IPS DF 6.9 (cell line): ENCODE data around the gene KAT5.
"Not testable (repeated sequence)": the region's sequence is repeated elsewhere in the genome, so short reads cannot be mapped to it uniquely, and the experiment has no call there.

ENCODE experiments used
- DNase-seq: peaks from one replicate; pipeline ENCODE4 v3.0.0-alpha.2; 2013; ENCODE audit warnings: low read depth, low spot score
- H3K27ac ChIP-seq: one replicate; pipeline ENCODE4 v1.5.1; 2013; ENCODE audit warnings: low read length, control low read depth
- H3K27me3 ChIP-seq: 2 replicates; pipeline ENCODE4 v1.6.1; 2013; ENCODE audit warnings: mild to moderate bottlenecking, low read length; ENCODE audit not compliant: control insufficient read depth, insufficient read depth
- H3K36me3 ChIP-seq: 2 replicates; pipeline ENCODE4 v1.6.1; 2013; ENCODE audit warnings: low read length; ENCODE audit not compliant: control insufficient read depth, insufficient read depth
- H3K4me1 ChIP-seq: 2 replicates; pipeline ENCODE4 v1.6.1; 2013; ENCODE audit warnings: low read length; ENCODE audit not compliant: control insufficient read depth, insufficient read depth
- H3K4me3 ChIP-seq: 2 replicates; pipeline ENCODE4 v1.5.1; 2013; ENCODE audit warnings: mild to moderate bottlenecking, low read length
- H3K9me3 ChIP-seq: 2 replicates; pipeline ENCODE4 v1.6.1; 2013; ENCODE audit warnings: low read length, inconsistent platforms; ENCODE audit not compliant: control insufficient read depth, insufficient read depth
- WGBS: extraction: QIAGEN DNeasy Blood & Tissue Kit; methylation state at CpG from one replicate; pipeline ENCODE4 v1.1.7; 2013; ENCODE audit warnings: mixed read lengths, missing lambda C conversion rate; ENCODE audit not compliant: insufficient read length, insufficient coverage; 5-methylcytosine and 5-hydroxymethylcytosine counted together

The KAT5 gene

DNA sequence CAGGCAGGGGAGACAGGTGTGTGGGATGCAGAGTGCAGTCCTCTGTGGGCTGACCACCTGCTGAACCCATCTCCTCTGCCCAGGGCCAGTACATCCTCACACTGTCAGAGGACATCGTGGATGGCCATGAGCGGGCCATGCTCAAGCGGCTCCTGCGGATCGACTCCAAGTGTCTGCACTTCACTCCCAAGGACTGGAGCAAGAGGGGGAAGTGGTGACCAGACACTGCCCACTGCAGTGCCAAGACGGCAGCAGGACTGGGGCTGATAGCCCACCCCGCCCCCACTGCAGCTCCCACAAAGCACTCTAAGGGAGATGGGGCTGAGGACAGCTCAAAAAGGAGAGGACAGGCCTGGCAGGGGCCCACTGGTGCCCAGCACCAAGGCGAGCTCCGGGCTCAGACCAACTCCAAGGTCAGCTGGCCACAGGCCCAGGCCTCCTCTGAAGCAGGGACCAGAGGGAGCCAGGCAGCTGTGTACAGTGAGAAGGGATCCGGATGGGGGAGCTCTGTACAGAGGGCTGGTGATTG lies 7.0 kb downstream of the KAT5 start:
- no CpG with 5 or more reads among the region's 10 CpGs for WGBS
- Histone ChIP-seq H3K4me3 (no peak overlapping the region; the same call in 1 of the 2 replicates), H3K36me3 (peaks cover 39% of the 10 kb centered on the region), H3K4me1 (0 out of 2 replicates have a peak, but pooled peaks cover 4% of the 10 kb centered on the region), H3K9me3 (no peaks in the 10 kb centered on the region), H3K27ac (no peak overlapping the region), H3K27me3 (no peaks in the 10 kb centered on the region)
- DNase-seq, result no peak

GRCh38 chr11:65719871-65720210 lies 7.8 kb downstream of the KAT5 start:
- H3K9me3 ChIP-seq, result no peaks in the 10 kb centered on the region
- no peaks in the 10 kb centered on the region for H3K27me3 ChIP-seq
- H3K36me3 ChIP-seq, result peaks cover 33% of the 10 kb centered on the region
- no CpG with 5 or more reads among the region's 17 CpGs for WGBS
- DNase-seq, result no peak
- H3K4me1 ChIP-seq, result 0 out of 2 replicates have a peak, but pooled peaks cover 4% of the 10 kb centered on the region
- peak overlapping the region; percentile 97; the same call in 1 of the 2 replicates for H3K4me3 ChIP-seq
- no peak overlapping the region for H3K27ac ChIP-seq

DNA sequence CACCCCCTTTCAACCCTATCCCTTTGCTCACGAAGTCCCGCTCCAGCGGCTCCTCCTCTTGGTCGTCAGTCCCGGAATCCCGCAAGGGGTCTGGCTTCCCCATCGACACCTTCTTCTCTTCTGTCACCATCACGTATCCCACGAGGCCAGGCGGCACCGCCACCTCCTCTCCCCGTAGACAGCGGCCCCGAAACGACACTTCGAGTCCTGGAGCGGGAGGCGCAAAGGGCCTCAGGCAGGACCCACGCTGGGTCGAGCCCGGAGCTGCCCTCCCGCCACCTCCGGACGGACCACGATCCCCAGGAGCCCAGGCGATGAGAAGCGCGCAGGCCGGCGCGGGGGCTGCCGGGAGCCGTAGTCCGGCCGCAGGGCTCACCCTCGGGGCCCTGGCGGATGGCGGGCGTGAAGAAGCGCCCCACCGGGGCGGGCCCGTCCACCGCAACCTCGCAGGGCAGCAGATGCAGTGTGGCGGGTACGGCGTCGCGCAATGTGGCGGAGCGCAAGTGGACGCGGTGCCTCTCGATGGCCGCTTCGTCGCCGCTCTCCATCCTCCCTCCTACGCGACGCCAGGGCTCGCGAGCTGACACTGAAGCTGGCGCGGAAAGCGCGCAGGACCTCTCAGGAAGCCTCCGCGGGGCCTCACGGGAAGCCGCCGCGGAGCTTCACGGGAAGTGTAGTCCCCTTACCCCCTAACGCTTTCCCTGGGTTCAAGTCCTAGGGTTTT lies 8.3 kb downstream of the KAT5 start, which contains the start of gene RNASEH2C:
TSS of gene RNASEH2C (minus strand) at position 588 of the 724 bp plus-strand sequence. CDS start at position 548, 40 bp downstream.
- Histone ChIP-seq H3K36me3 (peaks cover 29% of the 10 kb centered on the region), H3K27ac (no peak within 1 kb of the TSS), H3K27me3 (no peaks in the 10 kb centered on the region), H3K4me3 (peak within 1 kb of the TSS; percentile 97), H3K4me1 (0 out of 2 replicates have a peak, but pooled peaks cover 4% of the 10 kb centered on the region), H3K9me3 (no peaks in the 10 kb centered on the region)
- DNase-seq, result peak; percentile 67
- no CpG with 5 or more reads among the region's 76 CpGs for WGBS

DNA sequence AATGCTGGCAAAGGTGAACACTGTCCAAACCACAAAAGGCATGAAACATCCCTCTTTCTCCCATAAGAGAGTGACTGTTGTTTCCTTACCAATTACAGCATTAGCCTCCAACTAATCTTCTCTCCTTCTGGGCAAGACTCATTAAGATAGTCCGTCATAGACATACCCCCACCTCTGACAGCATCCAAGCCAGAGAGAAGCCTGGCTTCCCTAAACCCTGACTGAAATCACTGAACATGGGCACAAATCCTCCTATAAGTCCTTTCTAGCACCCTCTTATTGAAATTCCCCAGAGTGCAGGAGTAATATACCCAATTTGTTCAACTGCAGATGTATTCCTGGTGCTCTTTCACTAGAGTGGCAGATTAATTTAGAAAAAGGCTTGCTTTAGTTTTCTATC lies 10.2 kb downstream of the KAT5 start:
- Histone ChIP-seq H3K27ac (no peak overlapping the region), H3K9me3 (no peaks in the 10 kb centered on the region), H3K36me3 (peaks cover 18% of the 10 kb centered on the region), H3K27me3 (no peaks in the 10 kb centered on the region), H3K4me1 (peaks cover 6% of the 10 kb centered on the region), H3K4me3 (no peak overlapping the region)
- no peak for DNase-seq
- no CpG with 5 or more reads among the region's 1 CpG for WGBS

DNA sequence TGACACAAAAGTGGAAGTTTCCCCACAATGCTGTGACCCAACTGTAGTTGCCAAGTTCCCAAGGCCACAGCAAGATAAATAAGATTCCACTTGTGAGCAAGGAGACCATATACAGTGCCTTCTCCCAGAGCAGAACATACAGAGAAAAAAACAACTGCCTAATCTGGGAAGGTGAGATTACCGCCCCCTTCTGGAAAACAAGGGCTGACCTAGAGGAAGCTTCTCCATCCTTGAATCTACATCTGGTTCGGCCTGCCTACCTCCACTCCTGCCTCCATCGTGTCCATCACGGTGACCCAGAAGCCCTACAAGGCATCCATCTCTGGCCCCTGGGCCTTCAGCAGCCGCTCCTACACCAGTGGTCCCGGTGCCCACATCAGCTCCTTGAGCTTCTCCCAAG lies 14.6 kb downstream of the KAT5 start:
- 0 out of 2 replicates have a peak, but pooled peaks cover 3% of the 10 kb centered on the region for H3K36me3 ChIP-seq
- no CpG with 5 or more reads among the region's 6 CpGs for WGBS
- H3K27ac ChIP-seq, result no peak overlapping the region
- H3K9me3 ChIP-seq, result no peaks in the 10 kb centered on the region
- peaks cover 1% of the 10 kb centered on the region for H3K4me1 ChIP-seq
- H3K4me3 ChIP-seq, result no peak overlapping the region
- H3K27me3 ChIP-seq, result no peaks in the 10 kb centered on the region
- DNase-seq, result no peak

- WGBS, result no CpG with 5 or more reads among the region's 15 CpGs
- no peak for DNase-seq
- H3K27ac ChIP-seq, result no peak overlapping the region
- no peaks in the 10 kb centered on the region for H3K27me3 ChIP-seq
- H3K9me3 ChIP-seq, result no peaks in the 10 kb centered on the region
- 0 out of 2 replicates have a peak, but pooled peaks cover 3% of the 10 kb centered on the region for H3K36me3 ChIP-seq
- no peak overlapping the region for H3K4me3 ChIP-seq
- peaks cover 1% of the 10 kb centered on the region for H3K4me1 ChIP-seq
Observed at GRCh38 chr11:65727865-65728264, 15.8 kb downstream of the KAT5 start.

GRCh38 chr11:65730461-65730860 lies 18.4 kb downstream of the KAT5 start:
- no CpG with 5 or more reads among the region's 5 CpGs for WGBS
- Histone ChIP-seq H3K4me3 (no peak overlapping the region), H3K27me3 (no peaks in the 10 kb centered on the region), H3K9me3 (no peaks in the 10 kb centered on the region), H3K4me1 (peaks cover 1% of the 10 kb centered on the region), H3K36me3 (0 out of 2 replicates have a peak, but pooled peaks cover 3% of the 10 kb centered on the region), H3K27ac (no peak overlapping the region)
- no peak for DNase-seq

- not testable (repeated sequence) for H3K27ac ChIP-seq, DNase-seq, H3K9me3 ChIP-seq, H3K36me3 ChIP-seq, H3K4me3 ChIP-seq, H3K4me1 ChIP-seq, H3K27me3 ChIP-seq
- WGBS, result no CpG with 5 or more reads among the region's 4 CpGs
Observed at GRCh38 chr11:65735111-65735510, 23.1 kb downstream of the KAT5 start.

DNA sequence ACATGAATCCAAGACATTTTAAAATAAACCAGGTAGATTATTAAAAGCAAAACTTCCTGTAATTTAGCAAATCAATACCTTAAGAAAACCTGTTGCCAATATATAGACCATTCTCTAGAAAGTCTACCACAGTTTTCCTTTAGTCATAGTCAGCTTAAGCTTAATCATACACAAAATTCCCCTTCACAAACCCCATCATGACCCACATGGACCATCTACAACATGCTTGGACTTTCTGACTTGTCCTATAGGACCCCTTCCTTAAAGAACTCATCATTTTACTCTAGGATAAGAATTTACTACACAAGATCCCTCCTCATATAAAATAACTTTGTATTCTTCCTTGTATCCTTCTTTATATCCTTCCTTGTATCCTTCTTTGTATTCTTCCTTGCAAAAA lies 24.8 kb downstream of the KAT5 start:
- Histone ChIP-seq H3K9me3 (peaks cover 4% of the 10 kb centered on the region), H3K4me1 (no peaks in the 10 kb centered on the region)

DNA sequence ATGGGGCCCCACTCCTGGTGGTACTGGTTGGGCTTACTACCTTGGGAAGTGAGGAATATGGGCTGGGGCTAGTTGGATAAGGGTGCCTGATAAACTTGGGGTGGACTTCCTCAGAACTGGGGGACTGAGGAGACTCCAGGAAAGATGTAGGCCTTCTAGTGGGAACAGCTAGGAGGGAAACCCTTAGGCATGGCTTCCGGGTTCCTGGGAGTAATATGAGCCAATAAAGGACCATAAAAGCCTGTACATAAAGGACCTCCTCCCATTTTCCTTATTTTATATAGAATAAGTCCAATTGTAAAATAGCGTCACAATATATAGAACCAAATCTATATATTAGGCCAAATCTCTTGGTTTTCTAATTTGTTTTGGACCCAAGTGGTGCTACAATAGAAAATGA lies 27.0 kb downstream of the KAT5 start:
- H3K27ac ChIP-seq, result no peak overlapping the region
- WGBS, result no CpG with 5 or more reads among the region's 2 CpGs
- H3K27me3 ChIP-seq, result no peaks in the 10 kb centered on the region
- peaks cover under 1% of the 10 kb centered on the region; the same call in 1 of the 2 replicates for H3K36me3 ChIP-seq
- no peaks in the 10 kb centered on the region for H3K4me1 ChIP-seq
- no peak for DNase-seq
- H3K4me3 ChIP-seq, result no peak overlapping the region
- peaks cover 4% of the 10 kb centered on the region for H3K9me3 ChIP-seq

More for the DNA sequence above, 24.8 kb downstream of the KAT5 start:
- no peaks in the 10 kb centered on the region for H3K36me3 ChIP-seq
- H3K27me3 ChIP-seq, result no peaks in the 10 kb centered on the region
- H3K27ac ChIP-seq, result no peak overlapping the region
- no peak for DNase-seq
- no peak overlapping the region for H3K4me3 ChIP-seq
